HG02610 (cell line): ENCODE measurements around the gene SEMA3B.
"Not testable (repeated sequence)": the region's sequence is repeated elsewhere in the genome, so short reads cannot be mapped to it uniquely, and the experiment has no call there.

Experiments used
- ATAC-seq: cut with Tn5 transposase; IDR thresholded peaks from one replicate; pipeline ENCODE4 v1.9.1; 2021; ENCODE audit warnings: mild to moderate bottlenecking, moderate library complexity; ENCODE audit not compliant: unreplicated experiment

SEMA3B gene

DNA sequence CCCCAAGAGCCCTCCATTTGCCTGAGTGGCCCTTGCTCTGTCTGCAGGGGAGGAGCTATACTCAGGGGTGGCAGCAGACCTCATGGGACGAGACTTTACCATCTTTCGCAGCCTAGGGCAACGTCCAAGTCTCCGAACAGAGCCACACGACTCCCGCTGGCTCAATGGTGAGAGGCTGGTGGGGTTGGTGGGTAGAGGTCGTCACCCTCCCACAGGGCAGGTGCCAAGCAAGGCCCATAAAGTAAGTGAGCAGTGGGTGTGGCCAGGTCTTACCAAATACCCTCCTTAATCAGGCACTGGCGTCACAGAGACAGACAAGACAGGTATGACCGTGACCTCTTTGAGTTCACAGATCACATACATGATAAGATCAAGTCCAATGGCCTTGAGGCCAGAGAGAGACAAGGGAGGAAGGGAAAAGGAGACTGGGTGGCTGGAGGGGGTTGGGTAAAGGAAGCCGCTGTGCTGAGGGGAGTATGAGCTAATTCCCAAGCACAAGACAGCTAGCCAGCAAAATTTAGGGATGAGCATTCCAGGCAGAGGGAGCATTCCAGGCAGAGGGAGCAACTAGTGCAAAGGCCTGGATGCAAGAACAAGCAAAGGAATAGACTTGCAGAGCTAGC lies 2.5 kb downstream of the SEMA3B start:
- no peak for ATAC-seq

- ATAC-seq: not testable (repeated sequence)
Observed at GRCh38 chr3:50272538-50272910, 3.6 kb downstream of the SEMA3B start.

DNA sequence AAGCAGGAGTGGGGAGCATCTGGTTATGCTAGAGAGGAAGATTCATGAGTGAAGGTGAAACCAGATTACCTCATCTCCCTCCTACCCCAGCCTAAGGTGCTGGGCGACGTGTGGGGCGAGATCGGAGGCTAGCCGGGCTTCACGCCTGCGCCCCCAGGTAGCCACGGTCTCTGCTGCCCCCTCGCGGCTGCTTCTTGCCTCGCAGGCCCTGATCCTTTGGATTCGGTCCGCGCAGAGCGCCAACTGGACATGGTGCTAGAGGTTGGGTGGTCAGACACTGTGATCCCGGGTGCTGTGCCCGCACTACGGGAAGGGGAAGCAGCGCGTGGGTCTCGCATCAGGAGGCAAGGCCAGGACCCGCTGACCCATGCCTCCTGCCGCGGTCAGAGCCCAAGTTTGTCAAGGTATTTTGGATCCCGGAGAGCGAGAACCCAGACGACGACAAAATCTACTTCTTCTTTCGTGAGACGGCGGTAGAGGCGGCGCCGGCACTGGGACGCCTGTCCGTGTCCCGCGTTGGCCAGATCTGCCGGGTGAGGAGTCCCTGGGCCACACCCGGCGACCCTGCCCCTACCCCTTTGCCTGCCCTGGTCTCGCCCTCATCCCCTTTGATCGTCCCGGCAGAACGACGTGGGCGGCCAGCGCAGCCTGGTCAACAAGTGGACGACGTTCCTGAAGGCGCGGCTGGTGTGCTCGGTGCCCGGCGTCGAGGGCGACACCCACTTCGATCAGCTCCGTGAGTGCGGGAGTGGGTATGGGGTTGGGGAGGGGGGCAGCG lies 4.2 kb downstream of the SEMA3B start:
- peak; percentile 75 for ATAC-seq

GRCh38 chr3:50273689-50274065 lies 4.7 kb downstream of the SEMA3B start:
- no peak for ATAC-seq

DNA sequence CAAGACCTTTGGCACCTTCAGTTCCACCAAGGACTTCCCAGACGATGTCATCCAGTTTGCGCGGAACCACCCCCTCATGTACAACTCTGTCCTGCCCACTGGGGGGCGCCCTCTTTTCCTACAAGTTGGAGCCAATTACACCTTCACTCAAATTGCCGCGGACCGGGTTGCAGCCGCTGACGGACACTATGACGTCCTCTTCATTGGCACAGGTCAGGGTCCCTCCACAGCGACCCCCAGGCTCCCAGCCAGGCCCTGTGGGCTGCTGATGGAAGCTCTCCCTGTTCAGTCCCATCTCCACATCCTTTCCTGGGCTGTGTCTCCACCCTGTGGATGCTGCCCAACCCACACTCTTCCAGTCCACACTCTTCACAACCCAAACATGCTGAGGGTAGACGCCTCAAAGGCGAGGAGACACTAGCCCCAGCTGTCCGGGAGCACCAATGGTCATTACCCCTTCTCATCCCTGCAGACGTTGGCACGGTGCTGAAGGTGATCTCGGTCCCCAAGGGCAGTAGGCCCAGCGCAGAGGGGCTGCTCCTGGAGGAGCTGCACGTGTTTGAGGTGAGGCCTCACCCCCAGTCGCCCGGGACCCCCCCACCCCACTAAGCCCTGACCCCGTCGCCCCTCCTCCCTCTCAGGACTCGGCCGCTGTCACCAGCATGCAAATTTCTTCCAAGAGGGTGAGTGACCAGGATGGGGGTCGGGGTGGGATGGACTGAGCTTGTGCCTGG lies 5.6 kb downstream of the SEMA3B start:
- no peak for ATAC-seq

- ATAC-seq: no peak
Observed at GRCh38 chr3:50275141-50275995, 6.4 kb downstream of the SEMA3B start.

DNA sequence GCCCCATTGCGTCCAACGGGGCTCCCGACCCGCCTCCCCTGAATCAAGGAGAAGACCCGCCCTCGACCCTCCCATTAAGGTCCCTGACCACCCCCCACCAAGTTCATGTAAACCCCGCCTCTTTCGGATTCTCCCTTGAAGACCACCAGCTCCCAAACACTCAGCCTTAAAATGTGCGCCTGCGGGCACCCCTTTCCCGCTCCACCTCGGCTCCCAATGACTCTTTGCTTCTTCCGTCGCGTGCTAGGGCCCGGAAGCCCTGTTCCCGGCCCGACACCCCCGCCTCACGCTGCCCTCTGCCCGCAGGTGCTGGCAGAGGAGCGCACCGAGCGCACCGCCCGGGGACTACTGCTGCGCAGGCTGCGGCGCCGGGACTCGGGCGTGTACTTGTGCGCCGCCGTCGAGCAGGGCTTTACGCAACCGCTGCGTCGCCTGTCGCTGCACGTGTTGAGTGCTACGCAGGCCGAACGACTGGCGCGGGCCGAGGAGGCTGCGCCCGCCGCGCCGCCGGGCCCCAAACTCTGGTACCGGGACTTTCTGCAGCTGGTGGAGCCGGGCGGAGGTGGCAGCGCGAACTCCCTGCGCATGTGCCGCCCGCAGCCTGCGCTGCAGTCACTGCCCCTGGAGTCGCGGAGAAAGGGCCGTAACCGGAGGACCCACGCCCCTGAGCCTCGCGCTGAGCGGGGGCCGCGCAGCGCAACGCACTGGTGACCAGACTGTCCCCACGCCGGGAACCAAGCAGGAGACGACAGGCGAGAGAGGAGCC lies 7.2 kb downstream of the SEMA3B start:
- ATAC-seq: no peak

- no peak for ATAC-seq
Observed at GRCh38 chr3:50276762-50277101, 7.8 kb downstream of the SEMA3B start.

DNA sequence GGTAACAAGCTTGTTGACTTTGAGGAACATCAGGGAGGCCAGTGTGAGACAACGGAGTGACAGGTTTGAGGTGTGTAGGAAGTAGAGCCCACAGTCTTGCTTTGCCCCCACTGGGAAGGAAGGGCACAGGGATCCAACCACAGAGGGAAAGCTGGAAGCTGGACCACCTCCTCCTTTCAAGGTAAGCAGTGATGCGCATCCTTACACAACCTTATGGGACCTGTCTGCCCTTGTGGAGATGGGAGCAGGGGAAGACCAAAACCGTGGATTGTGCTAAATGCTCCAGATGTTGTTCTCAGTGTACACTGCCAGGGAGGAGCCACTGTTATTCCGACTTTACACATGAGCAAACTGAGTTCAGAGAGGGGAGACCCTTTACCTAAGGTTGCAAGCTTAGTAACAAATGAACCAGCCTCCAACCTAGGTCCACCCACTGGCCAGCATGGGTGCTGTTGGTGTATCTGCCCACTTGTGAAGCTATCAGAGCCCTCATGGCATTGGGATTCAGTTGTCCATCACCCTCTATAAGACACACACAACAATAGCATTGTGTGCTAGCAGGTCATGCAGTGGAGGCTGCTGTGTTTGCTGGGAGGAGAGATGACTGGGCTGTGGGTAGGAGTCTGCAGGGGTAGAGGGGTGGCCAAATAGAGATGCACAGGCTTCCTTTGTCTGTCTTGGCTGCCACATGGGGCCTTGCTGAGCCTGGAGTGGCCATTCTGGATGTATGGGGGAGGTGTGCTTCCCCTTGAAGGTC lies 9.4 kb downstream of the SEMA3B start:
- ATAC-seq: no peak

DNA sequence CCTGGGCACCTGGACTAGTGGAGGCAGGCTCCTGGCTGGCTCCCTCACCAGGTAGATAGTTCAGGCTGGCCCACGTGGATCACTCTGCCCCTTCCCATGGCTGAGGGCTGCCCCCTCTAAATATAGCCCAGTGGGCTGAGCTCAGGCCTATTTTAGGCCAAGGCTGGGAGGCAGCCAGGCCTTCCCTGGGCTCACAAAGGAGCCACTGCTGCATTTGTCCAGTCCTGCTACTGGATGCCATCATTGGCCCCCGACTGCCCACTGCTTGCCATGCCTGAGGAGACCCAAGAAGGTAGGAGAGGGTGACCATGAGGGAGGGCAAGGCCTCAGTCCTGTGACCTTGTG lies 9.9 kb downstream of the SEMA3B start, which contains the start of gene LSMEM2:
LSMEM2 (plus strand) TSS at position 208 of the 345 bp plus-strand sequence; CDS start at position 235, 27 bp downstream.
- ATAC-seq: no peak

DNA sequence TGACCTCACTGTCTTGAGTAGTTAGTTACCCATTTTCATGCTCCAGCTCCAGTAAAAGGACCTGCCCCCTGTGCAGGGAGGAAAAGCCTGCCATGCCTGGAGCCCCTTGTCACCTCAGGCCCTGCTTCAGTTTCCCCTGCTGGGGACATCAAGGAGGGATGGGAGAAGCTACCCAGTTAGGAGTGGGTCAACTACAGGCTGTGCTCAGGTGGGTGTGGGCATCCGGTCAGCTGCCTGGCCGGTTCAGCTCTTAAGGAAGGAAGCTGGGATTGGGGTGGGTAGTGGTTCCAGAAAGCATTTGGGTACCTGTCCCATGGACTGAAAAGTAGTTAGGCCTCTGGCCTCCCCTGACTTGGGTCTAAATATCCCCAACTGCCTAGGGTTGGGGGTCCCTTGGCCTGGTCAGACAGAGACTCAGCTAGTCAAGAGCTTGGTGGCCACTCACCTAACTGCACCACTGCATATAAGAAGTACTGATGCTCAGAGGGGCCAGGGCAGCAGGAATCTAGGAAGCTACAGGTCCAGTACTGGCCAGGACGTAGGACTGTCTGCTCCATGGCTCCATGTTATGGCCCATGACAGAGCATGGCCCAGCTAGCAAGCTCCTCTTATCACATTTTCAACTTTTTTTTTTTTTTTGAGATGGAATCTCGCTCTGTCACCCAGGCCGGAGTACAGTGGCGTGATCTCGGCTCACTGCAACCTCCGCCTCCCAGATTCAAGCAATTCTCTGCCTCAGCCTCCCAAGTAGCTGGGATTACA lies 10.5 kb downstream of the SEMA3B start:
- no peak for ATAC-seq

DNA sequence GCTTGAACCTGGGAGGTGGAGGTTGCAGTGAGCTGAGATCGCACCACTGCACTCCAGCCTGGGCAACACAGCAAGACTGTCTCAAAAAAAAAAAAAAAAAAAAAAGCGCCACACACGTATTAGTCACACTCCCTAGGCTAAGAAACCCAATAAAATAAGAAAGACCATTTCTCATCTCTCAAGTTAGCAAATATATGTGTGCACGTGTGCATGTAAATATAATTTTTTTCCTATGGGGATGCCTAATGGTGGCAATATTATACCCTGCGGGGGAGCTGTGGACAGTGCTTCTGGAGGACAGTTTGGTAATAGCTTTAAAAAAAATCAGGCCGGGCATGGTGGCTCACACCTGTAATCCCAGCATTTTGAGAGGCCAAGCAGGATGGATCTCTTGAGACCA lies 15.2 kb downstream of the SEMA3B start:
- not testable (repeated sequence) for ATAC-seq

DNA sequence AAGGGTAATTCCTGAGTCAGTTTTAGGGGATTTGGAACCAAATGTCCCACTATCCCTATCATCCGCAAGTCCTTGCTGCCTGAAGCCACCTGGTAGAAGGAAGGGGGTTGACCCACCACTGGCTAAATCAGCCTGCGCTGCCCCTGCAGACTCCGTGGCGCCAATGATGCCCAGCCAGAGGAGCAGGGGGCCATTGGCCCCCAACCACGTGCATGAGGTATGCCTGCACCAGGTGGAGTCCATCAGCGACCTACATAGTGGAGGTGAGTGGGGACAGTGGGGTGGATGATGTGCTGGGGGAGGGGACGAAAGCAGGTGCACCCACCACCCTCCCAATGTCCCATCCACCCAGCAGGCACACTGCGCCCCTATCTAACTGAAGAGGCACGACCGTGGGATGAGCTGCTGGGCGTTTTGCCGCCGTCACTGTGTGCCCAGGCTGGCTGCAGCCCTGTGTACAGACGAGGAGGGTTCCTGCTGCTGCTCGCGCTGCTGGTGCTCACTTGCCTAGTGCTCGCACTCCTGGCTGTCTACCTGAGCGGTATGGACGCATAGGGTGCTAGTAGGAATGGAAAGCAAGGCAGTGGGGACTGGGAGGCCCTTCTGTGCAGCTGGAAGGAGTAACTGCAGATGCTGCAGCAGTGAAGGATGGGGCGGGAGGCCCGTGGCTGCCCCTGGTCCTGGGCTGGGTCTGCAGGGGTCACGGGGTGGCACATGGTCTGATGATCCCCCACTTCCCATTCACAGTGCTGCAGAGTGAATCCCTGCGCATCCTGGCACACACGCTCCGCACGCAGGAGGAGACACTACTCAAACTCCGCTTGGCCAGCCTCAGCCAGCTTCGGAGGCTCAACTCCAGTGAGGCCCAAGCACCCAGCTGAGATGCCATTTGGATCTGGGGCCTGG lies 17.6 kb downstream of the SEMA3B start:
- no peak for ATAC-seq

GRCh38 chr3:50287262-50287661 lies 18.3 kb downstream of the SEMA3B start:
- ATAC-seq: no peak

GRCh38 chr3:50288387-50289007 lies 19.6 kb downstream of the SEMA3B start:
- no peak for ATAC-seq

DNA sequence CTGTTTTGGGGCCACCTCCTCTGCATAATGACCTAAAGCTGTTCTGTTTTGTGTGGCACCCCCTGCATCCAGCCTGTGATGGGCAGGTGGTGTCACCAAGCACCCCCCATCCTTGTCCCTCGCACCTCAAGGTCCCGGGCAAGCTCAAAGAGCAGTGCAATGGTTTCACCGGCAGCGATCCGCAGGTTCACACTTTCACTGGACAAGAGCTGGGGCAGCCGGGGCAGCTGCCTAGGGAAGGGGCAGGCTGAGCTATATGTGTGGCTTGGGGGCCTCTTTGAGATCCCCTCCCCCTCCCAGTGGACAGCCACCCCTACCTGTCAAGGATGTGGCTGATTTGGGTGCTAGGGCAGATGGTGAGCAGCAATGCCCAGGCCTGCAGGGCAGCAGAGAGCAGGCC lies 20.2 kb downstream of the SEMA3B start:
- no peak for ATAC-seq

- ATAC-seq: no peak
Observed at GRCh38 chr3:50290161-50290641, 21.3 kb downstream of the SEMA3B start.
